Activated CD8-positive, alpha-beta memory T cell treated with anti-CD3 and anti-CD28 coated beads, Interleukin-2, amount 10 ng/mL, durations not matched to agents 7 days and 5 days (primary cell): ENCODE results near the gene CRACR2B. TPM values are rescaled to one million over a fixed set of nuclear protein-coding genes. Genes with fewer than 3 reads are reported as not detected.

ENCODE experiments used
- ATAC-seq: fragments of 150-1000 bp; cut with Tn5 transposase; one replicate; pipeline ENCODE4 v1.10.0; 2021; ENCODE audit warnings: moderate library complexity
- CTCF ChIA-PET: fragments of 350-600 bp; sonication (Branson Sonifier 250); formaldehyde crosslinking; loops from one replicate; lab custom pipeline; 2021; ENCODE audit warnings: antibody characterized with exemption; lab: Charles Lee
- DNase-seq: peaks from one replicate; pipeline ENCODE4 v3.0.0-alpha.2; 2020
- H3K27ac Mint-ChIP-seq: one replicate; pipeline ENCODE4 v1.8.0; 2021; ENCODE audit warnings: mild to moderate bottlenecking, mixed read lengths
- H3K27me3 Mint-ChIP-seq: one replicate; pipeline ENCODE4 v1.8.0; 2021; ENCODE audit warnings: mixed read lengths
- H3K36me3 Mint-ChIP-seq: one replicate; pipeline ENCODE4 v1.8.0; 2021; ENCODE audit warnings: mild to moderate bottlenecking, mixed read lengths
- H3K4me1 Mint-ChIP-seq: one replicate; pipeline ENCODE4 v1.8.0; 2021; ENCODE audit warnings: mixed read lengths
- H3K4me3 Mint-ChIP-seq: one replicate; pipeline ENCODE4 v1.8.0; 2021; ENCODE audit warnings: mild to moderate bottlenecking, moderate library complexity, mixed read lengths
- H3K9me3 Mint-ChIP-seq: one replicate; pipeline ENCODE4 v1.8.0; 2022; ENCODE audit warnings: low read depth, mixed read lengths
- total RNA-seq, 2 experiments: library from RNA; stranded (reverse); gene quantifications; one replicate each; pipeline ENCODE4 v1.2.3, GENCODE V29; 2021

Gene CRACR2B
- total RNA-seq, 2 experiments from 2014 or later, result 11.3 to 14.1 TPM

- Mint-ChIP-seq H3K27me3 (peaks cover 6% of the 10 kb centered on the region), H3K9me3 (no peaks in the 10 kb centered on the region), H3K4me3 (no peak overlapping the region), H3K36me3 (no peaks in the 10 kb centered on the region), H3K27ac (no peak overlapping the region), H3K4me1 (no peaks in the 10 kb centered on the region)
- CTCF ChIA-PET, result no interaction called here
- ATAC-seq (no peak), DNase-seq (no peak)
These were observed 27.0 kb downstream of the CRACR2B start for GRCh38 chr11:854601-855329.

- Mint-ChIP-seq H3K27me3 (peaks cover 6% of the 10 kb centered on the region), H3K4me1 (no peaks in the 10 kb centered on the region), H3K36me3 (no peaks in the 10 kb centered on the region), H3K27ac (no peak overlapping the region), H3K9me3 (no peaks in the 10 kb centered on the region), H3K4me3 (no peak overlapping the region)
- no peak for ATAC-seq
- CTCF ChIA-PET, result no interaction called here
- DNase-seq, result no peak
These were observed 27.6 kb downstream of the CRACR2B start for GRCh38 chr11:855330-855674.

DNA sequence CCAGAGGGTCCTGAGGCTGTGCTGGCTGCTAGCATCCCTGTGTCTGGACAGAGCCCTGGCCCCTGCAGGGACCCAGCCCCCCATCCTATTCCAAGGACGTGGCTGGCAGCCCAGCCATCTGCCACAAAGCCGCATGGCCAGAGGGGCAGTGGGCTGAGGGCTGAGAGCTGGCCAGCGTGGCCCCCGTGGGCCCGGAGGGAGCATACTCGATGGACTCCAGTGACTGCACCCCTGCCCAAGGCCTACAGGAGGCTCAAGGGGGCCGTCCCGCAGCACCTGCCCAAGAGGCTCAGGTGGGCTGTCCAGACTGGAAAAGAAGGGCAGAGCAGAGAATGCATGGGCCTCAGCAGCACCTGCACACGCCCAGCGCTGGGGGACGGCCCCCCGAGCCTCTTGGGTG, 28.1 kb downstream of the CRACR2B start:
- DNase-seq (no peak), ATAC-seq (no peak)
- Mint-ChIP-seq H3K27me3 (peaks cover 6% of the 10 kb centered on the region), H3K4me3 (no peak overlapping the region), H3K4me1 (no peaks in the 10 kb centered on the region), H3K27ac (no peak overlapping the region), H3K9me3 (no peaks in the 10 kb centered on the region), H3K36me3 (no peaks in the 10 kb centered on the region)
- CTCF ChIA-PET, result no interaction called here

DNA sequence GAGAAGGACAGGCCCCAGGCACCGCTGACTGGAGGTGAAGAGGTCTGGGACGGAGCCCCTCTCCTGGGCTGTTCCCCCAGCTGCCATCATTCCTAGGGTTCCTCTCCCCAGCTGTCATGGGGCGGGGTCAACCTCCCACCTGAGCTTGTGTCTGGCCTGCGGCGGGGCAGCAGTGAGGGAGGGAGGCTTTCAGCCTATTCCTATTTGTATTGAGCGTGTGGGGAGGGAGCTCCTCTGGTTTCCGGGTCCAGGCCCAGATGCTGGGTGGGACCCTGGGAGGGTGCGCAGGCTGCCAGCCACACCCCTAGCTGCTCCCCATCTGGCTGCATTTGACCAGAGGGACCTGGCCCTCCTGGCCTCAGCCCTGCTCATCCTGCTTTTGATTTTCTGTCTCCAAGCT, 28.7 kb downstream of the CRACR2B start:
- ATAC-seq, result no peak
- CTCF ChIA-PET, result interaction anchor here (0.8 kb wide), 1 partner anchor 658 kb away, joined by 3 read pairs; no protein-coding TSS in a partner anchor
- DNase-seq, result no peak
- Mint-ChIP-seq H3K4me1 (no peaks in the 10 kb centered on the region), H3K4me3 (no peak overlapping the region), H3K27me3 (no peaks in the 10 kb centered on the region), H3K9me3 (no peaks in the 10 kb centered on the region), H3K27ac (no peak overlapping the region), H3K36me3 (no peaks in the 10 kb centered on the region)

- CTCF ChIA-PET, result no interaction called here
- ATAC-seq, result no peak
- no peaks in the 10 kb centered on the region for H3K36me3 Mint-ChIP-seq
- H3K27ac Mint-ChIP-seq, result no peak overlapping the region
- no peak overlapping the region for H3K4me3 Mint-ChIP-seq
- no peak for DNase-seq
- H3K4me1 Mint-ChIP-seq, result no peaks in the 10 kb centered on the region
- H3K9me3 Mint-ChIP-seq, result no peaks in the 10 kb centered on the region
- no peaks in the 10 kb centered on the region for H3K27me3 Mint-ChIP-seq
These were observed 30.5 kb downstream of the CRACR2B start for GRCh38 chr11:858053-858761.

GRCh38 chr11:858762-859339, 31.1 kb downstream of the CRACR2B start:
- Mint-ChIP-seq H3K9me3 (no peaks in the 10 kb centered on the region), H3K27ac (no peak overlapping the region), H3K36me3 (no peaks in the 10 kb centered on the region), H3K4me1 (no peaks in the 10 kb centered on the region), H3K27me3 (no peaks in the 10 kb centered on the region), H3K4me3 (no peak overlapping the region)
- ATAC-seq (no peak), DNase-seq (no peak)
- CTCF ChIA-PET, result no interaction called here

DNA sequence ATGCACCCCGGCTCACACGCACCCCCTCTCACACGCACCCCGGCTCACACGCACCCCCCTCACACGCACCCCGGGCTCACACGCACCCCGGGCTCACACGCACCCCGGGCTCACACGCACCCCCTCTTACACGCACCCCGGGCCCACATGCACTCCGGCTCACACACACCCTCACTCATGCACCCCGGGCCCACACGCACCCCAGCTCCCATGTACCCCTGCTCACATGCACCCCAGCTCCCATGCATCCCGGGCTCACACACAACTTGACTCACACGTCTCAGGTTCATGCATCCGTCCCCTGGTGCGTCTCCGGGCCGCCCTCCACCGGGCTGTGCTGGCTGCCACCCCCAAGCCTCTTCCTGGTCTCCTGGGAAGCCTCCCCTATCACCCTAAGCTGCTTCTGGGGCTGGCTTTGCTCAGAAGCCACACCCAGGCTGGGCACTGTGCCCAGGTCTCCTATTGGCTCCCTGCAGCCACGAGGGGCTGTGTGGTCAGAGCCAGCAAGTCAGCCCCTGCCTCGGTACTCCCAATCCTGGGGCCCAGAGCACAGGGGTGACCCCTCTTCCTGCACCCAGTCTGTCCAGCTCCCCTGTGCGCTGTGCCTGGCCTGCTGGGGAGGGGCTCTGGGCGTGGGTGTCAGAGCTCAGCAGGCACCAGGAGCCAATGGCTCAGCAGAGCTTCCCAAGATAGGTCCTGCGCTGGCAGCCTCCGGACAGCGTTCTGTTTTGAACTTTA, 31.8 kb downstream of the CRACR2B start:
- no peak overlapping the region for H3K4me3 Mint-ChIP-seq
- CTCF ChIA-PET, result no interaction called here

GRCh38 chr11:860234-861104, 32.8 kb downstream of the CRACR2B start:
- no peak overlapping the region for H3K4me3 Mint-ChIP-seq
- no peaks in the 10 kb centered on the region for H3K4me1 Mint-ChIP-seq
- CTCF ChIA-PET, result no interaction called here

More for the DNA sequence above, 31.8 kb downstream of the CRACR2B start:
- Mint-ChIP-seq H3K27ac (no peak overlapping the region), H3K36me3 (no peaks in the 10 kb centered on the region), H3K9me3 (no peaks in the 10 kb centered on the region), H3K4me1 (no peaks in the 10 kb centered on the region), H3K27me3 (no peaks in the 10 kb centered on the region)
- ATAC-seq, result no peak
- no peak for DNase-seq

GRCh38 chr11:861105-861479, 33.4 kb downstream of the CRACR2B start:
- DNase-seq (no peak), ATAC-seq (no peak)
- H3K27me3 Mint-ChIP-seq, result no peaks in the 10 kb centered on the region
- H3K9me3 Mint-ChIP-seq, result no peaks in the 10 kb centered on the region
- no peak overlapping the region for H3K4me3 Mint-ChIP-seq
- CTCF ChIA-PET, result no interaction called here
- H3K4me1 Mint-ChIP-seq, result no peaks in the 10 kb centered on the region
- no peak overlapping the region for H3K27ac Mint-ChIP-seq
- no peaks in the 10 kb centered on the region for H3K36me3 Mint-ChIP-seq

More at GRCh38 chr11:860234-861104, 32.8 kb downstream of the CRACR2B start:
- ATAC-seq, result no peak
- H3K27me3 Mint-ChIP-seq, result no peaks in the 10 kb centered on the region
- DNase-seq, result no peak
- H3K9me3 Mint-ChIP-seq, result no peaks in the 10 kb centered on the region
- no peak overlapping the region for H3K27ac Mint-ChIP-seq
- H3K36me3 Mint-ChIP-seq, result no peaks in the 10 kb centered on the region

DNA sequence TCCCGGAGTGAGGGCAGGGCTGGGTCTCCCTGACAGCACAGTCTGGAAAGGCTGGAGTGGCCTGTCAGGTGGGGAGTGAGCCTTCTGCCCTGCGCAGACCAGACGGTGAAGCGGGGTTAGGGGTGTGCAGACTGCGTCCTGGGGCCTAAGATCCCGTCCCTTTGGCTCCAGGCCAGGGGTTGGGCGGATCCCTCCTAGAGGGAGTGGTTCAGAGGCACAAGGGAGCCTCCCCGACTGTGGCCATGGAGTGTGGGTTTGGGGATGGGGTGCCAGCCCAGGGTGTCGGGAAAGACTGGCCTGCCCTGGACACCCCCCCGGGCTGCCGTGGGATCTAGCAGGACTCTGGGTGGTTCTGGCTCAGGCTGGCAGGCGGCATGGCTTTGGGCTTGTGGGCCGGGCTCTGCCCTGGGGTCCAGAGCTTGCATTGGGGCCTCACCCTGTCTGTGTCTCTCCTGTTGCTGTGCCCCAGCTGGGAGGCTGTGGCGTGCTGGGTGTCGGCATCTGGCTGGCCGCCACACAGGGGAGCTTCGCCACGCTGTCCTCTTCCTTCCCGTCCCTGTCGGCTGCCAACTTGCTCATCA, 34.5 kb downstream of the CRACR2B start:
- CTCF ChIA-PET, result interaction anchor here (1.2 kb wide), 1 partner anchor 14 kb away, joined by 3 read pairs; no protein-coding TSS in a partner anchor
- no peak overlapping the region for H3K4me3 Mint-ChIP-seq
- H3K27ac Mint-ChIP-seq, result no peak overlapping the region
- ATAC-seq, result no peak
- H3K9me3 Mint-ChIP-seq, result no peaks in the 10 kb centered on the region
- no peaks in the 10 kb centered on the region for H3K36me3 Mint-ChIP-seq
- no peaks in the 10 kb centered on the region for H3K4me1 Mint-ChIP-seq
- no peaks in the 10 kb centered on the region for H3K27me3 Mint-ChIP-seq
- no peak for DNase-seq

DNA sequence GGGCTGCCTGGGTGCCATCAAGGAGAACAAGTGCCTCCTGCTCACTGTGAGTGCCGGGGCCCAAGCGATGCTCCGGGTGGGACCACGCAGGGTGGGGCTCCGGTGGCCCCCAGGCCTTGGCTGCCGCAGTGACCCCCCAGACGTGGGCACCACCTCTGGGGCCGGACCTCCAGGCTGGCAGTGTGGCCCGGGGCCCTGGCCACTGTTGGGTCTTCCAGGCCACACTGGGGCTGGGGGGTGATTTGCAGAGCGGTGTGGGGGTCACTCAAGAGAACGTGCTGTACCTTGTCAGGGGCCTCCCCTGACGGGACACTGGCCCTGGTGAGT, 34.9 kb downstream of the CRACR2B start:
- H3K4me1 Mint-ChIP-seq, result no peaks in the 10 kb centered on the region
- no peak overlapping the region for H3K27ac Mint-ChIP-seq
- DNase-seq, result no peak
- no peak for ATAC-seq
- no peaks in the 10 kb centered on the region for H3K36me3 Mint-ChIP-seq
- H3K4me3 Mint-ChIP-seq, result no peak overlapping the region
- H3K9me3 Mint-ChIP-seq, result no peaks in the 10 kb centered on the region
- H3K27me3 Mint-ChIP-seq, result no peaks in the 10 kb centered on the region
- CTCF ChIA-PET, result interaction anchor here (1.2 kb wide), 1 partner anchor 14 kb away, joined by 3 read pairs; no protein-coding TSS in a partner anchor

DNA sequence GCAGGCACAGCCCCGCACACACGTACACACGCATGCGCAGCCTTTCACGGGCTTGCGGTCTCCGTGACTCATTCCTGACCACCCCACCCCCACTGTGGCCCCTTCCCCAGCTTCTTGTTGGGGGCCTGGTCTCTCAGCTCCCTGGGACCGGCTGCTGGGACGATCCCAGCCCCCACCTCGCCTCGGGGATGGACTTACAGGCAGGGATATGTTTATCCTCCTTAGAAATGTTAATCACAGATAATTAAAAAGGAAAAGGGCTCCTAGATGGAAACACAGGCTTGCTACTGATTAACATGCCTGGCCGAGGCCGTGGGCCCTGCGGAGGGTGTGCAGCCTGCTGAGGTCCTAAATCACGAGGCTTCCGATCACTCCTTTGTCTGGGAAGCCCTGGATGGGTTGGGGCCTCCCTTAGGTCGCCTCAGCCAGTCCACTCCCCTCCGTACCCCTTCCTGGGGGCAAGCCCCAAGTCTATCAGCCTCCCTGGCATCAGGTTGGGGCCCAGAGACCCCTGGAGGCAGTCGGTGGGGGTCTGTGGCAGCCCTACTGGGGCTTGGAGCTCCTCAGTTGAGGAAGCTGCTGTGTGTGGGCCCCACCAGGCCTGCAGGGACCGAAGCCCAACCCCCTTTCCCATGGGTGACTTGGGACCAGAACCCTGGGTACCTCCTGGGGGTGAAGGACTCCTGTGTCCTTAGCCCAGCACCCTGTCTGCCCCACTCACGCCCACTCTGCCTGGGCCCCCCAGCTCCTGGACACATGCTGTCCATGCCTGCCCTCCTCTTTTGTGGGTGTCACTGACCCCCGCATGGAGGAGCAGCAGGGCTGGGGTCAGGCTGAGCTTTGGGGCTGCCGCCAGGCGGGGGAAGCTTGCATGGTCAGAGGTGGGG, 35.5 kb downstream of the CRACR2B start:
- H3K4me1 Mint-ChIP-seq, result no peaks in the 10 kb centered on the region
- no peak for DNase-seq

More for the DNA sequence above, 35.5 kb downstream of the CRACR2B start:
- H3K4me3 Mint-ChIP-seq, result no peak overlapping the region
- CTCF ChIA-PET, result interaction anchor here (1.2 kb wide), 1 partner anchor 15 kb away, joined by 3 read pairs; no protein-coding TSS in a partner anchor
- ATAC-seq, result no peak
- no peaks in the 10 kb centered on the region for H3K36me3 Mint-ChIP-seq
- H3K9me3 Mint-ChIP-seq, result no peaks in the 10 kb centered on the region
- H3K27me3 Mint-ChIP-seq, result no peaks in the 10 kb centered on the region
- no peak overlapping the region for H3K27ac Mint-ChIP-seq
